ENCODE results near the gene ZFYVE28.

The ZFYVE28 gene

GRCh38 chr4:2333356-2333841 lies 85.0 kb downstream of the ZFYVE28 start:
- no peaks in the 10 kb centered on the region for H3K36me3 Mint-ChIP-seq (ENCODE audit: low read depth)
- no peak for DNase-seq
- peaks cover 7% of the 10 kb centered on the region for H3K9me3 Mint-ChIP-seq
- peaks cover 22% of the 10 kb centered on the region for H3K4me1 Mint-ChIP-seq
- TF ChIP-seq CTCF (IDR thresholded peaks at IDR 0.05) = no peak
- no peak overlapping the region for H3K27ac Mint-ChIP-seq
- H3K4me3 Mint-ChIP-seq = no peak overlapping the region
- H3K27me3 Mint-ChIP-seq (ENCODE audit: low read depth, poor library complexity) = peaks cover 25% of the 10 kb centered on the region

GRCh38 chr4:2332976-2333319 lies 85.5 kb downstream of the ZFYVE28 start:
- Mint-ChIP-seq H3K4me3 (no peak overlapping the region), H3K36me3 (ENCODE audit: low read depth) (no peaks in the 10 kb centered on the region), H3K9me3 (peaks cover 11% of the 10 kb centered on the region), H3K27me3 (ENCODE audit: low read depth, poor library complexity) (peaks cover 23% of the 10 kb centered on the region), H3K27ac (no peak overlapping the region), H3K4me1 (peaks cover 22% of the 10 kb centered on the region)
- no peak for DNase-seq
- no peak for TF ChIP-seq CTCF (IDR thresholded peaks at IDR 0.05)

GRCh38 chr4:2332201-2332975 lies 86.1 kb downstream of the ZFYVE28 start:
- TF ChIP-seq CTCF (IDR thresholded peaks at IDR 0.05) = no peak
- peaks cover 19% of the 10 kb centered on the region for H3K27me3 Mint-ChIP-seq (ENCODE audit: low read depth, poor library complexity)
- H3K36me3 Mint-ChIP-seq (ENCODE audit: low read depth) = no peaks in the 10 kb centered on the region
- no peak overlapping the region for H3K27ac Mint-ChIP-seq
- no peak overlapping the region for H3K4me3 Mint-ChIP-seq
- peaks cover 22% of the 10 kb centered on the region for H3K4me1 Mint-ChIP-seq
- no peak for DNase-seq
- H3K9me3 Mint-ChIP-seq = peaks cover 17% of the 10 kb centered on the region

- Mint-ChIP-seq H3K27ac (no peak overlapping the region), H3K4me1 (peaks cover 22% of the 10 kb centered on the region), H3K9me3 (peaks cover 20% of the 10 kb centered on the region), H3K36me3 (ENCODE audit: low read depth) (no peaks in the 10 kb centered on the region), H3K27me3 (ENCODE audit: low read depth, poor library complexity) (peaks cover 17% of the 10 kb centered on the region), H3K4me3 (no peak overlapping the region)
- TF ChIP-seq CTCF (IDR thresholded peaks at IDR 0.05) = no peak
- no peak for DNase-seq
Measured at GRCh38 chr4:2331519-2332200, 86.8 kb downstream of the ZFYVE28 start.

GRCh38 chr4:2331043-2331420 lies 87.4 kb downstream of the ZFYVE28 start:
- peaks cover 11% of the 10 kb centered on the region for H3K27me3 Mint-ChIP-seq (ENCODE audit: low read depth, poor library complexity)
- no peak for DNase-seq
- no peak overlapping the region for H3K4me3 Mint-ChIP-seq
- TF ChIP-seq CTCF (IDR thresholded peaks at IDR 0.05) = no peak
- H3K27ac Mint-ChIP-seq = no peak overlapping the region
- peaks cover 26% of the 10 kb centered on the region for H3K9me3 Mint-ChIP-seq
- H3K4me1 Mint-ChIP-seq = peaks cover 22% of the 10 kb centered on the region
- H3K36me3 Mint-ChIP-seq (ENCODE audit: low read depth) = no peaks in the 10 kb centered on the region
